VCaP (cell line): ENCODE data around the gene PSMG1.

Source experiments
- H3K27ac ChIP-seq: fragments of 450-650 bp; 2 replicates; pipeline ENCODE4 v1.5.1; 2017
- CTCF ChIP-seq: fragments of 450-650 bp; conservative IDR thresholded peaks from 2 replicates; pipeline ENCODE4 v1.5.1; 2017; ENCODE audit warnings: mild to moderate bottlenecking, moderate library complexity

The PSMG1 gene

GRCh38 chr21:39127506-39127905 lies 55.7 kb downstream of the PSMG1 start:
- no peak for TF ChIP-seq CTCF
- no peak overlapping the region for H3K27ac ChIP-seq

- H3K27ac ChIP-seq, result no peak overlapping the region
- TF ChIP-seq CTCF, result no peak
Observed at GRCh38 chr21:39126486-39126806, 56.8 kb downstream of the PSMG1 start.

- peak; percentile 92 for TF ChIP-seq CTCF
- H3K27ac ChIP-seq, result no peak overlapping the region
Observed at GRCh38 chr21:39125752-39126485, 57.3 kb downstream of the PSMG1 start.
